IMR-90 (cell line): ENCODE data around the gene RUNX3.

ENCODE experiments used
- BHLHE40 ChIP-seq: fragments of 150-350 bp; IDR thresholded peaks from 2 replicates; pipeline ENCODE4 v1.6.1; 2016; ENCODE audit warnings: mild to moderate bottlenecking, low read depth, low read length
- CEBPB ChIP-seq: IDR thresholded peaks from 2 replicates; pipeline ENCODE4 v1.6.1; 2012; ENCODE audit warnings: low read depth, low read length, improper control_type of control experiment
- MAFK ChIP-seq: IDR thresholded peaks from 2 replicates; pipeline ENCODE4 v1.6.1; 2012; ENCODE audit warnings: low read depth, low read length, improper control_type of control experiment
- MAZ ChIP-seq: IDR thresholded peaks from 2 replicates; pipeline ENCODE4 v1.6.1; 2012; ENCODE audit warnings: low read depth, mild to moderate bottlenecking, low read length, improper control_type of control experiment, moderate library complexity, borderline replicate concordance
- POLR2A ChIP-seq: IDR thresholded peaks from 2 replicates; pipeline ENCODE4 v1.6.1; 2012; ENCODE audit warnings: mild to moderate bottlenecking, low read depth, low read length
- RAD21 ChIP-seq: IDR thresholded peaks from 2 replicates; pipeline ENCODE4 v1.6.1; 2012; ENCODE audit warnings: low read length, improper control_type of control experiment
- RCOR1 ChIP-seq: IDR thresholded peaks from 2 replicates; pipeline ENCODE4 v1.6.1; 2012; ENCODE audit warnings: mild to moderate bottlenecking, low read length, improper control_type of control experiment; ENCODE audit not compliant: insufficient replicate concordance
- RFX5 ChIP-seq: IDR thresholded peaks from 2 replicates; pipeline ENCODE4 v1.8.0; 2012; ENCODE audit warnings: low read depth, mild to moderate bottlenecking, low read length, moderate library complexity
- SMC3 ChIP-seq: fragments of 150-350 bp; IDR thresholded peaks from 2 replicates; pipeline ENCODE4 v1.6.1; 2016; ENCODE audit warnings: low read depth, mild to moderate bottlenecking, antibody characterized with exemption, low read length, moderate library complexity
- TF ChIP-seq, protein P1 (sequence below): conservative IDR thresholded peaks from 2 replicates; pipeline ENCODE4 v1.5.1; 2012; ENCODE audit warnings: mild to moderate bottlenecking, low read depth, low read length, improper control_type of control experiment
- TF ChIP-seq, protein P2 (sequence below): fragments of 150-350 bp; IDR thresholded peaks from 2 replicates; pipeline ENCODE4 v1.6.1; 2016; ENCODE audit warnings: low read depth, mild to moderate bottlenecking, low read length, moderate library complexity, borderline replicate concordance

DNA sequence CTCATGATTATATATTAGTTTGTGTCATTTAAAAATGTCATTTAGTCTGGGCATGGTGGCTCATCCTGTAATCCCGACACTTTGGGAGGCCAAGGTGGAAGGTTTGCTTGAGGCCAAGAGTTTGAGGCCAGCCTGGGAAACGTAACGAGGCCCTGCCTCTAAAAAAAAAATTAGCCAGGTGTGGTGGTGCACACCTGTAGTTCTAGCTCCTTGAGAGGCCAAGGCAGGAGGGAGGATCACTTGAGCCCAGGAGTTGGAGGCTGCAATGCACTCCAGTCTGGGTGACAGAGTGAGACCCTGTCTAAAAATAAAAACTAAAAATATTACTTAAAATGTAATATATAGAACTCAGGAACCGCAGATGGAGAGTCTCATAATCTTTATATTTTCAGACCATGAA lies 34.6 kb downstream of the RUNX3 start:
- TF ChIP-seq MAFK (no peak), RAD21 (no peak), POLR2A (no peak), RFX5 (no peak), CEBPB (no peak), RCOR1 (no peak), SMC3 (no peak), BHLHE40 (no peak), MAZ (no peak)
- TF ChIP-seq, protein P1, sequence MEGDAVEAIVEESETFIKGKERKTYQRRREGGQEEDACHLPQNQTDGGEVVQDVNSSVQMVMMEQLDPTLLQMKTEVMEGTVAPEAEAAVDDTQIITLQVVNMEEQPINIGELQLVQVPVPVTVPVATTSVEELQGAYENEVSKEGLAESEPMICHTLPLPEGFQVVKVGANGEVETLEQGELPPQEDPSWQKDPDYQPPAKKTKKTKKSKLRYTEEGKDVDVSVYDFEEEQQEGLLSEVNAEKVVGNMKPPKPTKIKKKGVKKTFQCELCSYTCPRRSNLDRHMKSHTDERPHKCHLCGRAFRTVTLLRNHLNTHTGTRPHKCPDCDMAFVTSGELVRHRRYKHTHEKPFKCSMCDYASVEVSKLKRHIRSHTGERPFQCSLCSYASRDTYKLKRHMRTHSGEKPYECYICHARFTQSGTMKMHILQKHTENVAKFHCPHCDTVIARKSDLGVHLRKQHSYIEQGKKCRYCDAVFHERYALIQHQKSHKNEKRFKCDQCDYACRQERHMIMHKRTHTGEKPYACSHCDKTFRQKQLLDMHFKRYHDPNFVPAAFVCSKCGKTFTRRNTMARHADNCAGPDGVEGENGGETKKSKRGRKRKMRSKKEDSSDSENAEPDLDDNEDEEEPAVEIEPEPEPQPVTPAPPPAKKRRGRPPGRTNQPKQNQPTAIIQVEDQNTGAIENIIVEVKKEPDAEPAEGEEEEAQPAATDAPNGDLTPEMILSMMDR: no peak
- TF ChIP-seq, protein P2, sequence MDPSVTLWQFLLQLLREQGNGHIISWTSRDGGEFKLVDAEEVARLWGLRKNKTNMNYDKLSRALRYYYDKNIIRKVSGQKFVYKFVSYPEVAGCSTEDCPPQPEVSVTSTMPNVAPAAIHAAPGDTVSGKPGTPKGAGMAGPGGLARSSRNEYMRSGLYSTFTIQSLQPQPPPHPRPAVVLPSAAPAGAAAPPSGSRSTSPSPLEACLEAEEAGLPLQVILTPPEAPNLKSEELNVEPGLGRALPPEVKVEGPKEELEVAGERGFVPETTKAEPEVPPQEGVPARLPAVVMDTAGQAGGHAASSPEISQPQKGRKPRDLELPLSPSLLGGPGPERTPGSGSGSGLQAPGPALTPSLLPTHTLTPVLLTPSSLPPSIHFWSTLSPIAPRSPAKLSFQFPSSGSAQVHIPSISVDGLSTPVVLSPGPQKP: no peak
